ENCODE results near the gene SCFD2. TPM values are rescaled to one million over a fixed set of nuclear protein-coding genes. Genes with fewer than 3 reads are reported as not detected.
"Not testable (repeated sequence)": the region's sequence is repeated elsewhere in the genome, so short reads cannot be mapped to it uniquely, and the experiment has no call there.

SCFD2 gene
- total RNA-seq, 1 donor from 2014 or later = 21.7 TPM

- DNase-seq (ENCODE audit: low read depth) = no peak
Observed at GRCh38 chr4:53150631-53151488, 215.0 kb downstream of the SCFD2 start.

- peak; percentile 6 for DNase-seq (ENCODE audit: low read depth)
Observed at GRCh38 chr4:53147711-53148110, 218.2 kb downstream of the SCFD2 start.

- DNase-seq (ENCODE audit: low read depth) = no peak
Observed at GRCh38 chr4:53147197-53147596, 218.7 kb downstream of the SCFD2 start.

GRCh38 chr4:53141308-53141707 lies 224.6 kb downstream of the SCFD2 start:
- DNase-seq (ENCODE audit: low read depth) = no peak

GRCh38 chr4:53139256-53139655 lies 226.6 kb downstream of the SCFD2 start:
- not testable (repeated sequence) for DNase-seq (ENCODE audit: low read depth)

- DNase-seq (ENCODE audit: low read depth) = no peak
Observed at GRCh38 chr4:53137468-53137867, 228.4 kb downstream of the SCFD2 start.

GRCh38 chr4:53136954-53137353 lies 228.9 kb downstream of the SCFD2 start:
- DNase-seq (ENCODE audit: low read depth) = no peak

GRCh38 chr4:53132132-53132891 lies 233.5 kb downstream of the SCFD2 start:
- DNase-seq (ENCODE audit: low read depth) = no peak

GRCh38 chr4:53131562-53131925 lies 234.3 kb downstream of the SCFD2 start:
- DNase-seq (ENCODE audit: low read depth) = no peak

- DNase-seq (ENCODE audit: low read depth) = no peak
Observed at GRCh38 chr4:53130896-53131561, 234.8 kb downstream of the SCFD2 start.

GRCh38 chr4:53128706-53129357 lies 237.0 kb downstream of the SCFD2 start:
- DNase-seq (ENCODE audit: low read depth) = peak; percentile 9

- DNase-seq (ENCODE audit: low read depth) = no peak
Observed at GRCh38 chr4:53128231-53128630, 237.6 kb downstream of the SCFD2 start.

GRCh38 chr4:53127365-53127764 lies 238.5 kb downstream of the SCFD2 start:
- DNase-seq (ENCODE audit: low read depth) = no peak

GRCh38 chr4:53126099-53126498 lies 239.8 kb downstream of the SCFD2 start:
- no peak for DNase-seq (ENCODE audit: low read depth)

GRCh38 chr4:53123819-53124218 lies 242.0 kb downstream of the SCFD2 start:
- no peak for DNase-seq (ENCODE audit: low read depth)

GRCh38 chr4:53123171-53123570 lies 242.7 kb downstream of the SCFD2 start:
- no peak for DNase-seq (ENCODE audit: low read depth)

- DNase-seq (ENCODE audit: low read depth) = no peak
Observed at GRCh38 chr4:53122280-53123116, 243.4 kb downstream of the SCFD2 start.

- no peak for DNase-seq (ENCODE audit: low read depth)
Observed at GRCh38 chr4:53121264-53121865, 244.5 kb downstream of the SCFD2 start.

- DNase-seq (ENCODE audit: low read depth) = no peak
Observed at GRCh38 chr4:53120778-53121177, 245.1 kb downstream of the SCFD2 start.

GRCh38 chr4:53119680-53120079 lies 246.2 kb downstream of the SCFD2 start:
- peak; percentile 45 for DNase-seq (ENCODE audit: low read depth)
